ENCODE measurements around the gene DLG5.

DLG5 gene

DNA sequence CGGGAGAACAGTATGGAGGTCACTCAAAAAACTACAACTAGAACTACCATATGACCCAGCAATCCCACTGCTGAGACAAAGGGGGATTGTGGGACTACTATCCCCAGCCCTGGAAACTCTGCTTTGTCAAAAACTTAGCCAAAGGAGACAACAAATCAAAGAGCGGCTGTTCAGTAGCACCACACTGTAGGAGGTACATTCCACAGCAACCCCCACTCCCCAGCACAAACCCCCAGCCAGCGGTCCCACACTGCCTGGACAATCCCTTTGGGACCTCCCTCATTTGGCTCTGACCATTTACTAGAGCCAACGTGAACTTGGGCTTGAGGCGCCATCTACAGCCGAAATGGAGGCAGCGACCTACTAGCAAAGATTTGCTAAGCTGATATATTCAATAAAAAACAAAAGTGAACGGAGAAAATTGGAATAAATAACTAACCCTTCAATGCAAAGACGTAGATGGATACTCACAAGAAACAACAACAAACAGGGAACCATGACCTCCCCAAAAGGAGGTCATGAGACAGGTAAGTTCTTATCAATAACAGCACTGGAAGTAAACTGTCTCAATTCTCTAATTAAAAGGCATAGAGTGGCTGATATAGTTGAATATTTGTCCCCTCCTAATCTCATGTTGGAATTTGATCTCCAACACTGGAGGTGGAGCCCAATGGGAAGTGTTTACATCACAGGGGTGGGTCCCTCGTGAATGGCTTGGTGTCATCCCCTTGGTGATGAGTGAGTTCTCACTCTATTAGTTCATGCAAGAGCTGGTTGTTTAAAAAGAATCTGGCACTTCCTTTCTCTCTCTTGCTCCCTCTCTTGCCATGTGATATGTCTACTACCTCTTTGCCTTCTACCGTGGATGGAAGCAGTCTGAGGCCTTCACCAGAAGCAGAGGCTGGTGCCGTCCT lies 170.0 kb downstream of the DLG5 start:
- peak; percentile 87 for DNase-seq

DNA sequence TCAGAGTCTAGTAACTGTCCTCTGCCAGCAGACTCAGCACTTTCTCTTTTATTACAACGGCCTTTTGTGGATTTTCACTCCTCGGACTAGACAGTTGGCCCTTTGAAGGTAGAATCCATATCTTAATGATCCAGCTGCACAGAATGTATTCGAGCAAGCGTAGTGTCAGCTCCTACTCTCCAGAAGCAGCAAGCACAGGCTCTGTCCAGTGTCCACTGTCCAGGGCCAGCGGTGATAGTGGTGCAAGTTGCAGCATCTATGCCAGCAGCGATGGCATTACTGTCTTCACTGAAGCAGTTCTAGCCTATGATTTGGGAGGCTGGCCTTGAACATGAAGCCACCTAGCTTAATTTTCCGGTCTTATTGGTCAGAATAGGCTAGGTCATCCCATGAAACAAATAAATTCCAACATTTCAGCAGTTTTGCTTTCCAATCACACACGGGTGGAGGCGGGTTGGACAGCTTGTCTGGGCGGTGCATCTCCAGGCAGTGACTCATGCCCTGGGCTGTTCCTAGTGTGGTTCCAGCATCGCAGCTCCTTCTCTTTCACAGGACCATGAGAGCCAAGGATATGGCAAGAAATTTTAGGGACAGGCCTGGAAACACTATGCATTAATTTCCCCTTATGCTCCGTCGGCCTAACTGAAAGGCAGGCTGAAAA lies 180.4 kb downstream of the DLG5 start:
- peak; percentile 81 for DNase-seq

DNA sequence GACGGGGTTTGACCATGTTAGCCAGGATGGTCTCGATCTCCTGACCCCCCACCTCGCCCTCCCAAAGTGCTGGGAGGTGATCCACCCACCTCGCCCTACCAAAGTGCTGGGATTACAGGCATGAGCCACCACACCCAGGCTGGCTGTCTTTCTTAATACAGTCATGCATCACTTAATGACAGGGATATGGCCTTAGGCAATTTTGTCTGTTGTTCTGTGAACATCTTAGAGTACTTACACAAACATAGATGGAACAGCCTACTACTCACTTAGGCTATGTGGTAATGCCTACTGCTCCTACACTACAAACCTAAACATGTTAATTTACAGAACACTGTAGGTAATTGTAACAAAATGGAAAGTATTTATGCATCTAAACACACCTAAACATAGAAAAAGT lies 182.3 kb downstream of the DLG5 start:
- no peak for DNase-seq

DNA sequence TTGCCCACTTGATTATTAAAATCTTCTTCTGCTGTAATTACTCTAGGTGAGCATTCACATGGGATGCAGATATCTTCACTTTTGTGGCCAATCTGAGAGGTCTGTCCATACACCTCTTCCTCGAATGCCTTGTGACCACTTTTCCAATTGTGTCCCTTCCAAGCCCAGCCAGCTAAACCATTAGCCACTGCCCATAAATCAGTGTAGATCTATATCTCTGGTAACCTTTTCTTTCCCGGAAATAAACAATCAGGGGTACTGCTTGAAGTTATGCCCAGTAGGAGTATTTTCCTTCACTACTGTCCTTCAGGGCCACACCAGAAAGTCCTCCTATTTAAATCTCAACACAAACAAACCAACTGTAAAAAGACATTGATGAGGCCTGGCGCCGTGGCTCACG lies 184.4 kb downstream of the DLG5 start:
- no peak for DNase-seq

DNA sequence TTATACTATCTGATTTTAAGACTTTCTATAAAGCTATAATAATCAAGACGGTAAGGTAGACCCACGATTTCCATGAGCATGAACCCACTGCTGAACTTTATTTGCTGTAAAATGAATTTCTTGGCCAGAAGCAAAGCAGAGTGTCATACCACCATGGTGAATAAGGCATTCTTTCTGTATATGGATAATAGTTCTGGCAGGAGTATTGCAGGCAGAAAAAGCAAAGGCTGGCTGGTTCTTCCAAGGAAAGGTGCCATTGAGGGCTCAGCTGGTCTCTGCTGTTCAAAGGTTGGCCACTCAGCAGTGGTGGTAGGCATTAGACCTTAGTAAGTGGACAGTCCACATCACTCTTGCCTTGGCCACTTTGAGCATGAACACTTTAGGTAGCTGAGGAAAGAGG lies 184.8 kb downstream of the DLG5 start:
- DNase-seq, result no peak

All from islet precursor cell (in vitro differentiated cells).